Kidney capillary endothelial cell (primary cell): ENCODE measurements around the gene APOA1.
A peak's percentile ranks its signal among the peaks of the same experiment; 100 is the strongest.
"Not testable (repeated sequence)": the region's sequence is repeated elsewhere in the genome, so short reads cannot be mapped to it uniquely, and the experiment has no call there.

ENCODE experiments used
- DNase-seq: peaks from one replicate; pipeline ENCODE4 v3.0.0-alpha.2; 2018; ENCODE audit warnings: low spot score

The APOA1 gene

DNA sequence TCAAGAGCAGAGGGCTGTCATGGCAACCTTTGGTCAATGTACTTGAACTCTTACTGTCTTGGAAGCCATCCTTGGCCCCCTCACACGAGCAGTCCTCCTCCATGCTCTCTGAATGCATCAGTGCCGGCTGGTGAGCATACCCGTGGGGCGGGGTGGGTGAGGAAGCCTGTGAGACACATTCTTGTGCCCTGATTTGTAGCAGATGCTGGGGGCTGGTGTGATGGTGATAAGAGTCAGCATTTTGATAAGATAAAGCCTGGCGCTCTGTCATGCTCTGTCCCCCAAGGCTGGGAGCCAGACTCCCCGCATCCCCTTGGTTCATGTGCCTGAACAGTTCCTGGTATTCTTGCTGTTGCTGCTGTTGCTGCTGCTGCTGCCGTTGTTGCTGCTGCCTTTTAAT is 20.5 kb upstream of the APOA1 start:
- DNase-seq = no peak

DNA sequence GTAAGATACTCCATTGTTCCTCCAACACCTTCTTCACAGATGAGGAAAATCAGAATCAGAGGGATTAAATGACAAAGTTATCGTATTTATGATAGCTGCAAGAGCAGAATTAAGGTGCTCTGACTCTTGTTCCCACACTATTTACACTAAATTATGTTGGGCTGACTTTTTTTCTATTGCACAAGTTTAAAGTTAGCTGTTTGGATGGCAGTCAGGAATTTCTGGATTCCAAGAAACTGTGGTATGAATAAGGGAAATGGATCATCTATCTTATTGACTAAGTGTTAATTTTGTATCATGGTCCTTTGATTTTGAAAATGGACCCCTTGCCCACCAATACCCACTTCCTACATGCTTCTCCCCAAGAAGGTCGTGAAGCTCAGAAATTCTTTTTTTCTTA is 19.9 kb upstream of the APOA1 start:
- no peak for DNase-seq

DNA sequence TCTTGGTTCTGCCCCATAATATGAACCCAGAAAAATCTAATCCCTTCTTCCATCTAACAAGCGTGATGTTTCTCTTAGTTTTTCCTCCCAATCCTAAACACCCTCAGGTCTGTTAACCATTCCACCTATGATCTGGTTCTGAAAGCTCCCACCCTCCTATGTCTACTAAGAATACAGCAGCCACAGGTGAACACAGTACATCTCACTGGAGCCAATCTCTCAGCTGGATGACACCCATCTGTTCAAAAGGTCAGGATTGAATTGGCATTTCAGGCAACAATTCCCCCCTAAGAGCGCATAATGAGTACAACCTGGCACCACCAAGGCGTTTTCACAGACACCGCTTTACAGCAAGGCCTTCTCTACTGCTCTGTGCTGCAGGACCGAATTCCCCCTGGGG is 19.0 kb upstream of the APOA1 start:
- DNase-seq = no peak

DNA sequence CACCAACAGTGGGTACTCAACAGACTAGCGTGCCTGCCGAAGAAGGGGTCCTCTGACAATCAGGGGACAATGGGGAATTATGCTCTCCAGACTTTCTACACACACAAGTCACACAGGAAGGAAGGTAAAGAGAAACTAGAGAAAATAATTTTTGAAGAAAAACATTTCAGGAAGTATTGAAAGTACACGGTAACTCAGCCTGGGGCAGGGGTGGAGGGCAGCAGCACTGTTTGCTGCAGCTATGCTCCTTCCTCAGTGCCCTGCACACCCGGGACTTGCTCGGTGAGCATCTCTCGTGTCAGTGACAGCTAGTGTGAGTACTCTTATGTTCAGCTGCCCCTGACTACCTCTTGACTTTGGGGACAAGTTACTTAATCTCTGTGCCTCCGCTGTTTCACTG is 18.0 kb upstream of the APOA1 start:
- no peak for DNase-seq

DNA sequence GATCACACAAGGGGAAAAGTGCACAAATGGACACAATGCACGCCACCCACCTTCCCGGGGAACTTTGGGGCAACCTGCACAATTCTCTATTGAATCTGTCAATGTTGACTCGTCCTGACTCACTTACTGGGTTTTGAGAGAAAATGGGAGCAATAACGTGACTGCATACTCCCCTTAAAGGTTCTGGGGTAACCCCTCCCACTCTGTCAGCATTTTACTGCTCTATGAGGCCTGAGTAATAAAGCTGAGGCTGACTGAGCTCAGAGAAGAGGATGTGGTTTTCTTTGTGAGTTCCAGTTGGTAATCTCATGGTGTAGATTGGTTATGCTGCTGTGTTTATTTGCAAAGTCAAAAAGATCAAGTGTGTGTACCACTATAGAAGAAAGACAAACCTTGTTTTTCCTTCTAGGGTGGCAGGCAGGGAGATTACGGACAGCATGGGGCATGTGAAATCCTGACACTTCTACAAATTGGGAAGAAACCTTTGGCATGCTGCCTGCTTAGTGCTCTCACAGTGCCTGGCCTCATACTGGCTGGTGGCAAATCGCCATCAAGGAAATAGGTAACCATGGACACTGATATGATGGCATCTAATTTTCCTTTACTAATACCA is 16.1 kb upstream of the APOA1 start:
- DNase-seq = peak; percentile 66

DNA sequence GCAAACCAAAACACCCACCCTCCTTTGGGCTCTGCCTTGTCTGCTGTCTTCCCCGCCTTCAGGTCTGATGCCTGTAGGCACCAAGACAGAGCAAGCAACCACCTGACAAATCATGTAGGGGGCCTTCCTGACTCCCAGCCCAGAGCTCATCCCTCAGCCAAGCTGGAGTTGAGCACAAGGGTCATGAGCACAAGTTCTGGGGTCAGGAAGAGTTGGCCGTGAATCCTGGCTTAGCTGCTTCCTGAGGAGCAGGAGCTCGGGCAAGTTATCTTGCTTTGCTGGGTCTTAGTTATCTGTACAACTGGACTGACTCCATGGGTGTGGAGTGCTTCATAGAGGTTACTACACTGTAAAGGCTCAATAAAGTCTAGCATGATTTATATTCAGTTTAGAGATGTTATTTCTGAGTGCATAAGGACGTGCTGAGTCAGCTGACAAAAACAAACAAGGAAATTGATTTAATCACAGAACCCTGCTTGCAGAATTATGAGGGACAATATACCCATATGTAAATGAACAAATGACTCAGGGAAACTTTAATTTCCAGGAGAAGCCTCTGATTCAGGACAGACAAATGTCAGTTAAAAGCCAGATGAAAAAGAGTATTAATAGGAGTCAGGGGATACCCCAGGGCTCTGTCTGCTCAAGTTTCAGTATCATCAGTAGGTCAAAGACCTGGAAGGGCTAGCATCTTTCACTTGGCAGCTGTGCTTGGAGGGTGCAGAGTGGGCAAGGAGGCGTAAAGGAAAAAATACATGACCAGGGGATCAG is 15.0 kb upstream of the APOA1 start:
- no peak for DNase-seq

DNA sequence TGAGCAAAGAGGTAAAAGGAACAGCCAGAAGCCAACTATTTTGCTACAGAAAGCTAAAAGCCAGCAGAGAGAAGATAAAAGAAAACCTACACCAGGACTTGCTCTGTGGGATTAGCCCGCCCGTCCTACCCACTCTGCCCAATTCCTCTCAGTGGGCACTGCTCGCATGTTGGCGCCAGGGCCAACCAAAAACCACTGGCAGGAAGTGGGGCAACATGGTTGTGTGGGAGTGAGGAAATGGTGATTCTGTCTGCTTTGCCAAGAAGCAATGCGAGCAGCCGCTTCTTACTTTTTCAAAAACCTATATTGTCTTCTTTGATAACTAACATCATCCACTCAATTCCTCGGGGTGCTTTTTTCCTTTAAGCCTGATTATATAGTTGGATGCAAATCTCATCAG is 14.2 kb upstream of the APOA1 start:
- no peak for DNase-seq

DNA sequence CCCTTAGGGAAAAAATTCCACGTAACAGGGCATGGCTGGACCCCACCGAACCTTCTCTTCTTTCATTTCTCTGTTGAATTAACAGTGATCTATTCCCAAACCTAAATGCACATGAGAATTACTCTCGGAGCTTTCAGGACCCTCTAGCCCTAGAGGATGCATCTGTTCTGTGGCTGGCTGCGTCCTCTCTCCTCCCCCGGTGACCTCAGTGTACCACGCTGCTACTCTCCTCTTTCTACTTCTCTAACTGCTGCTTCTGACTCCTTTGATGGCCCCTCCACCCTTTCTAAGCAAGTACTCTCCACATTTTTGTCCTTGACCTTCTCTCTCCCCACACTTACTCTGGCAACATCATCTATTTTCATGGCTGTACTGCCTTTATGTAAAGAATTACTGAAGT is 12.1 kb upstream of the APOA1 start:
- no peak for DNase-seq

DNA sequence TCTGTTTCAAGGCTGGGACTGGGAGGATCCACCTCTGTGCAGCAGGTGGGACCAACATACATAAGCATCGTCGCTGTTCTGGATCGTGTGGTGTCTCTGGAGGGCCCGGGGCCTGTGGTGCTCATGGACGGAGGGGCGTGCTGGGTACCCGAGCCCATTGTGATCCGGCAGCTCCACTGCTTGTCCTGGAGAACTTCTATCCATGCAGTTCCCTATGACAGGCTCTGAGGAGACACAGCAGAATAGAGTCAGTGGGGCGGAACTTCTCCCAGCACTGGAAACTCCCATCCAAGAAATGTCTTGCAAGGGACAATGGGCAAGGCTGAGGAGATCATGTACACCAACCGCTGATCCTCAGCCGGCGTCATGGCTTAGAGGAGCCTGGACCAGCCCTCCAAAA is 11.6 kb upstream of the APOA1 start:
- no peak for DNase-seq

DNA sequence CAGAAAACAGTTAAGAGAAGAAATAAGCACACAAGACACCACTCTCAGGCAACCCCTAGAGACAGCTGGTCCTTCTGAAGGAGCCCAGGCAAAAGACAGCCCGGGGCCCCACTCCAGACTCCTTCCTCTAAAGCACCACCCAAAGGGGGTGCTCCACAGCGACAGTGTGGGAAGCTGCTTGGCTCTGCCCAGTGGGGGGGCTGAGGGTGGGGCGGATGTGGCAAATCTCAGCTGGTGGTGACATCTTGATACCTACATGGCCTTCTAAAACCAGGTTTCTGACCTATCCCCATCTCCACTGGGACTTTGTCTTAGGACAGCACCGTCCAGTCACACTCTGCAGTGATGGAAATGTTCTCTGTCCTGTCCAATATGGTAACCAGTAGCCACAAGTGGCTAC is 10.2 kb upstream of the APOA1 start:
- no peak for DNase-seq

DNA sequence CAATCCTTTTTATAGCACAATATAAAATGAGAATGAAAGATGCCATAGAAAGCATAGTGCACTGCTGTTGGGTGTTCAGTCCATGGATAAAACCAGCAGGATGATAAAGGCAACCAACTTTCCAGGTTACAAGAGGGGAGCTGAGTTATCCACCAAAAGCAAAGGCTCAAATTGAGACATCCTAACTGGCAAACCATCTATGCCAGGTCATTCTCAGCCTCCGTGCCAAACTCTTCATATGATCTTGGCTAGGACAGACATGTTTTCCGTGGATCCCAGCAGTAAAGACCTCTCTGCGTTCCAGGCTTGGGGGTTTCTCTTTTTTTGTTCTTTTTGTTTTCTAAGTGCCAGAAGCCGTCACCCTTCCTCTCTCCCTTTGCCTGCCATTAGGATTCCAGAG is 7.3 kb upstream of the APOA1 start:
- no peak for DNase-seq

DNA sequence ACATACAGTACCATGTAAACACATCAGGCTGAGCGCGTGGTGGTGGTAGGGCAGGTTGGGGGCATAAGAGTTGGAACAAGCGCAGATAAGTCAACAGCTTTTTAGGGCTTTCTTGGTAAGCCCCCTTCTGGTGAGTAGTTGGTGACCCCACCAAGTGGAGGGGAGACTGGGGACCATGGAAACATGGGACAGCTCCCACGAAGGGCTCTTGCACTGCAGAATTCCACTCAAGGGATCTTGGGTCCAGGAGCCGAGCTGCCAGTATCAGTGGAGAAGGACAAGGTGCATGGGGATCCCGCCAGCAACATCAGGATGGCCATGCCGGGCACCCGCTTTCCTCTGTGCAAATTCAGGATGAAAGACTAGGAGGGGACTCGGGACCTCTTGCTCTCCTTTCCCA is 6.2 kb upstream of the APOA1 start:
- DNase-seq = no peak

DNA sequence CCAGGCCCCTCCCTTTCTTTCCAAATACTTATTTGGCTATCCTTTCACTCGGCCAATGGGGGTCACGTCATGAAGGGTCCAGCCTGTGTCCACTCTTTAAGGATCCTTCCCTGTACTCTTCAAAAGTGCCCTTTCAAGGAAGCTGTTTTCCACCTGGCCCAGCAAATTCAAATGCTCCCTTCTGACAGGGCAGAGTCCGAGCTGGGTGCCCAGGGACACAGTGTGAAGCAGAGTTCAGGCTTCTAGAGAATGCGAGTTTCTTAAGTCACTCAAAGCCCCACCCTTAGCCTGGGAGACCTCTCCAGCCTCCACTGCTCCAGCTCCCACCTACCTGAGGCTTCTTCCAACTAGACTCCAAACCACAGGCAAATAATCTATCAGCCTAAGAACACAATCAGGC is 5.5 kb upstream of the APOA1 start:
- DNase-seq = no peak

DNA sequence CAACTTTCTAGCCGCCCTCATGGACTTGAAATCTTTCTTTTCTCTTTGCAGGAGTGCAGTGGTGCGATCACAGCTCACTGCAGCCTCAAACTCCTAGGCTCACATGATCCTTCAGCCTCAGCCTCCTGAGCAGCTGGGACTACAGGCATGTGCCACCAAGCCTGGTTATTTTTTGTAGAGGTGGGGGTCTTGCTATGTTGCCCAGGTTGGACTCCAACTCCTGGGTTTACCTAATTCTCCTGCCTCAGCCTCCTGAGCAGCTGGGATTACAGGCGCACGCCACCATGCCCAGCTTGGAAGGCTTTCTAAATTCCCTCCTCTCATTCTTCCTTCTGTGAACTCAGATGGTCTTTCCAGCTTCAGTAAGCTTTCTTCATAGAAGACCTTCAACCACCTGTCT is 4.7 kb upstream of the APOA1 start:
- DNase-seq = no peak

DNA sequence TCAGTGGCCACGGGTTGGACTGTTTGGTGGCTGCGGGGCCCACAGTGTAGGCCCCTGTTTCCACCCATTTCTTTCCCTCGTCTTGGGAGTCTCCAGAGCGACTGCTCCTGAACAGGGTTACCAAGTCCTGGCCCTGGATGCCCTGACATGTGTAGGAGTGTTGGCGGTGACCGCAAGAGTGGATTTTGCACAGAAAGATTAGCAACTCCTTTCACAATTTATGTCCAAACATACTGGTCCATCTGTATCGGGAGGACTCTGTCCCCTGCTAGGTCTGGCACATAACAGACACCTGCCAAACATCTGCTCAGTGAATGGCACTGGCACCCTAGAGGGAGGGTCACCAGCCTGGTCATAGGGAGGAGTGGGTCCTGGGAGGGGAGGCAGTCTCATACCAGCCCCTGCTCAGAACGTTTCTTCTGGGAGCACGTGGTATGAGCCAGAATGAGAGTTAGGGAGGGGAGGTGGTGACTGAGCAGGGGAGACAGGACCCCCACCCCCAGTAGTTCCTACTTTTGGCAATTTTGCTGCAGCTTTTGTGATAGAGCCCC is 3.4 kb upstream of the APOA1 start:
- DNase-seq = no peak

DNA sequence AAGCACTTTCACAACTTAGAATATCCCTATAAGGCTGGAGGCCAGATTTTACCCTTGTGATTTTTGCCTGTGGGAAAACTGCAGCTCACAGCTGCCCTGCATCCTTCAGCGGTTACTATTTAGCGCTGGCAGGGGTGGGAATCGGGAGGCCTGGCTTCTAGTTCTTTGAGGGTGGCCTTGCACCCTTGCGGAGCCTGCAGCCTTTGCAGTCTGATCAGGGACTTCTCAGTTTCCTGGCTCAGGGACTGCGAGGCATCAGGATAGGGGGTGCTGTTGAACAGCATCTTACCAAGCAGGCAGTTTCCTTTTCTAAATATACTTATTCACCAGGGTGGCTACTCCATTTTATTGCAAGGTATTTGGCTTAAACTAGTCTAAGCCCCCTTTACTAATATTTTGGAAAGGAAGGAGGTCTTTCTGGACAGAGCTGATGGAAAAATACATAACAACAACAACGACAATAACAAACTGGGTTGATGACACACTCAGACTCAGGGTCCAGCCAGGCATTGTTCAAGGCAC is 2.9 kb upstream of the APOA1 start:
- no peak for DNase-seq

DNA sequence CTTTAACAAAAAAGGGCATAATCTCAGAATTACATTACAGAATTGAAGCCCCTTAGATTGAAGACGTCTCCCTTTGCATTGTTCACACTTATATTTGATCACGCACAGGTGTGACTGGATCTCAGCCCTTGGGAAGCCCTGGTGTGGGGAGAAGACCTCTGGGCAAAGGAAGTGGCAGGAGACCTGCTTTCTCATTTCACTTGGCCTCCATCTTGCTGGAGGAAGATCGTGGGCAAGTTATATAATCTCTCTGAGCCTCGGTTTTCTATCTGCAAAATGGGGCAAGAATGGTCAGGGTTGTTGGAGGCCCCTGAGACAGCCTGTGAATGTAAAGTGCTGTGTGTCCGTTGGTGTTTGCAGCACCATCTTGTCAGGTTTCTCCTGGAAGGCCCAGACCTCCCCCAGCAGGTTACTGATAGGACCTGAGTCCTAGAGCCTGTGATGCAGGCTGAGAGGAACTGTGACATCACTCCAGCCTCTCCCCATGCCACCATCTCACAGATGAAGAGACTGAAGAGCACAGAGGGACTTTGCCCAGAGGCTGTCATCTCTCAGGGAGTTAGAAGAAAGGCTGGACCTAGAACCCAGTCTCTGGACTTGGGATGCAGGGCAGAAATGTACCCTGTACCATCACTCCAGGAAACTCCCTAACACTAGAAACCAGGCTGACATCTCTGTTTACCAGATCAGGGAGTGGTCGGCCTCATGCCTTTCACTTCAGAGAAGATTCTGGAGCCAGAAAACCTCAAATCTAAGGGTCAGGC is 1.1 kb upstream of the APOA1 start:
- no peak for DNase-seq

DNA sequence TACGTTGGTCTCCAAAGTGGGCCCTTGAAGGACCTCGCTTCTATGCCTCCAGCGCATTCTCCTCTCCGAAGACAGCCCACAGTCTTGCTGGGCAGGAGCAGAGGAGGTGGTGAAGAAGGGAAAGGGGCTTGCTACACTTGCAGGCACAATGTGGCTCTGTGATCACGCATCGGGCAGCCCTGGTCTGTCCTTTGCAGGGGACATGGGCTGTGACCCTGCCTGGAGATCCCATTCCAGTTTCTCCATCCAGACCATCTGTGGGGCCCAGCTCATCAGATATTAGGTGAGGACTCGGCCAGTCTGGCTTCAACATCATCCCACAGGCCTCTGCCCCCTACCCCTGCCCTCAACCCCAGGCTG is 810 bp downstream of the APOA1 start:
- DNase-seq = no peak

DNA sequence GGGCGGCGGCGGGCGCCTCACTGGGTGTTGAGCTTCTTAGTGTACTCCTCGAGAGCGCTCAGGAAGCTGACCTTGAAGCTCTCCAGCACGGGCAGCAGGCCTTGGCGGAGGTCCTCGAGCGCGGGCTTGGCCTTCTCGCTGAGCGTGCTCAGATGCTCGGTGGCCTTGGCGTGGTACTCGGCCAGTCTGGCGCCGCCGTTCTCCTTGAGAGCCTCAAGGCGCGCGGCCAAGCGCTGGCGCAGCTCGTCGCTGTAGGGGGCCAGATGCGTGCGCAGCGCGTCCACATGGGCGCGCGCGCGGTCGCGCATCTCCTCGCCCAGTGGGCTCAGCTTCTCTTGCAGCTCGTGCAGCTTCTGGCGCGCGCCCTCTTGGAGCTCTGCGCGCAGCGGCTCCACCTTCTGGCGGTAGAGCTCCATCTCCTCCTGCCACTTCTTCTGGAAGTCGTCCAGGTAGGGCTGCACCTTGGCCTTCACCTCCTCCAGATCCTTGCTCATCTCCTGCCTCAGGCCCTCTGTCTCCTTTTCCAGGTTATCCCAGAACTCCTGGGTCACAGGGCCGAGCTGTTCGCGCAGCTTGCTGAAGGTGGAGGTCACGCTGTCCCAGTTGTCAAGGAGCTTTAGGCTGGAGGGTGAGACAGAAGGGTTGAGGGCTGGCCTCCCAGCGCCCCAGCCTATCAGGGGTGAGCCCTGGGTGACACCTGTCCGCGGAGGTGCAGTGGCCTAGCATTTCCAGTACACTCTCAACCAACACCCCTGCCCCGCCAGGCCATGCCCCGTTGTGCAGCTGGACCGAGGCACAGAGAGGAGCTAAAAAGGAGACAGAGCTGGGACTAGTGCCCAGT is 1.4 kb downstream of the APOA1 start:
- peak; percentile 82 for DNase-seq

DNA sequence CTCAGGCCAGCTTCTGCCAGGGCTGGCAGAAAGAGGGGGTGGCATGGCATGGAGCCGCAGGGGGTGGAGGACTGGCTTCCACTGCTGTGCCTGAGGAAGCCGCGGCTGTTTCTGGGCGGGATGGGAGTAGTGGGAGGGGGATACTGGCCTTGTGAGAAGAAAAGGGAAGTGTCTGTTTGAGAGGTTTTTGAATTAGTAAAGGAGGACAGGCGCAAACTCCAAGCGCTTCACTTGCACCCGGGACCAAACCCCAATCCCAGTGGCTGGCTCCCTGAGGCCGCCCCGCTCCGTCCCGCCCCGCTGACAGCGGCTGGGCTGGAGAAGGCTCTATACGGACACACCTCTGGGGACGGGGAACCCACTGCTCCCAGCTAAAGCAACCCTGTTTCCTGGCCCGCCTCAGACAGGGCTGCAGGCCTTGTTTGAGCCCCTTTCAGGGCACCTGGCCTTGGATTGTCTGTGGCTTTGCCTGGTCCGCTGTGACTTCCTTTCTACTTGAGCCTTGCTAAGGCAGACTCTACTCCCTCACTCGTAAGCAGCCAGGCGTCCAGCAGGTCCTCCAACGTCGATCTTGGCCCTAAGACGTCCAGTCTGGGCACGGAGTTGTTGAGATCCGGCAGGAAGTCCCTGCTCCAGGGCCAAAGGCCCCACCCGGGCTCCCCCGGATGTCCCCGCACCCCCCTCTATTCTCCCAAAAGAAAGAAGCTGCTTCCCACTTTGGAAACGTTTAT is 2.2 kb downstream of the APOA1 start:
- no peak for DNase-seq

DNA sequence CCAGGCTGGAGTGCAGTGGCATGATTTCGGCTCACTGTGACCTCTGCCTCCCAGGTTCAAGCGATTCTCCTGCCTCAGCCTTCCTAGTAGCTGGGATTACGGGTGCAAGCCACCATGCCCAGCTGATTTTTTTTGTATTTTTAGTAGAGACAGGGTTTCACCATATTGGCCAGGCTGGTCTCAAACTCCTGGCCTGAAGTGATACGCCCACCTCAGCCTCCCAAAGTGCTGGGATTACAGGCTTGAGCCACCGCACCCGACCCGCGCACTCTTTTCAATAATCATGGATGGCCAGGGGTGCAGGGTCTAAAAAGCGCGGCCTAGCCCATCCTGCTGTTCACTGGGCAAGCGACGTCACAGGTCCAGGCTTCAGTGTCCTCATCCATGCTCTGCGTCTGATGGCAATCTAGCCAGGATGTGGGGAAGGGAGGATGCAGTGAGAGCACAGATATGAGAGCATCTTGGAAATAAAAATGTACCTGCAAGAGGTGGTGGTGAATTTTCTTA is 2.8 kb downstream of the APOA1 start:
- DNase-seq = not testable (repeated sequence)
